Measurements from ENCODE around the gene DAZL.

DNA sequence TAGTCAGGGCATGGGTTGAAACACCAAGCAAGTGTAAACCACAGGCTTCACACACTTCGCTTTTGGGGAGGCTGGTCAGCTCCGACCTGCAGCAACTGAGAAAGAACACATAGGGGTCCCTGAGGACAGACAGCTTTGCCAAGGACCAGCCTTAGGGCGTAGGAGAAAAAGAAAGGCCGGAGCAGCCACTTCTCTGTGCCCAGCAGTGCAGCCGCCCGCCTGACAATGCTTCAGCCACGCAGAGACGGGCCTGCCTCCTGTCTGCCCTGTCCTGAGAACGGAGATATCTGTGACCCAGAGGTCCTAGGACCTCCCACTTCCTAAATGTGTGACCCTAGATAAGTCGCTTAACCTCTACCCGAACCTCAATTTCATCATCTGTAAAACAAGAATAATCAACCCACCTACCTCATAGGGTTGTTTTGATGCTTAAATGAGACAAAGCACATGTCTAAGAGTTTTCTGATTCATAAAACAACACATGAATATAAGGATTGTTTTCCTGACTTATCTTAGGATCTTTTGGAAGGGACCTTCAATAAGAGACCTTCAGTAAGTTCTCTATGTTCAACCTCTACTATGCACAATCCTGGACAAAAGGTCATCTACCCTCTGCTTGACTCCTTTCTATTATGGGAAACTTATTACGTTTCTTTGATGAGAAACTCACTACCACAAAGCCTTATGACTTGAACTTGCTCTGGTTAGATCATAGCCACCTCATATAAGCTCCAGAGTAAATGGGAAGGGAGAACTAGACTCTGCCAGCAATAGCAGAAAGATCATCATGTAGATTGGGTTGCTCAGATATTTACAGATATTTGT, 58.8 kb downstream of the DAZL start:
- TF ChIP-seq, protein P1, sequence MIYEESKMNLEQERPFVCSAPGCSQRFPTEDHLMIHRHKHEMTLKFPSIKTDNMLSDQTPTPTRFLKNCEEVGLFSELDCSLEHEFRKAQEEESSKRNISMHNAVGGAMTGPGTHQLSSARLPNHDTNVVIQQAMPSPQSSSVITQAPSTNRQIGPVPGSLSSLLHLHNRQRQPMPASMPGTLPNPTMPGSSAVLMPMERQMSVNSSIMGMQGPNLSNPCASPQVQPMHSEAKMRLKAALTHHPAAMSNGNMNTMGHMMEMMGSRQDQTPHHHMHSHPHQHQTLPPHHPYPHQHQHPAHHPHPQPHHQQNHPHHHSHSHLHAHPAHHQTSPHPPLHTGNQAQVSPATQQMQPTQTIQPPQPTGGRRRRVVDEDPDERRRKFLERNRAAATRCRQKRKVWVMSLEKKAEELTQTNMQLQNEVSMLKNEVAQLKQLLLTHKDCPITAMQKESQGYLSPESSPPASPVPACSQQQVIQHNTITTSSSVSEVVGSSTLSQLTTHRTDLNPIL (CRISPR knock-in tag; IDR thresholded peaks at IDR 0.05; ENCODE audit: low read depth) = no peak
- no peak for TF ChIP-seq TCF4 (CRISPR knock-in tag; IDR thresholded peaks at IDR 0.05; ENCODE audit: borderline replicate concordance)
